ENCODE results near the gene KLB. TPM values are rescaled to one million over a fixed set of nuclear protein-coding genes. Genes with fewer than 3 reads are reported as not detected.
"Not testable (repeated sequence)": the region's sequence is repeated elsewhere in the genome, so short reads cannot be mapped to it uniquely, and the experiment has no call there.

KLB gene
- total RNA-seq = 22.0 TPM

DNA sequence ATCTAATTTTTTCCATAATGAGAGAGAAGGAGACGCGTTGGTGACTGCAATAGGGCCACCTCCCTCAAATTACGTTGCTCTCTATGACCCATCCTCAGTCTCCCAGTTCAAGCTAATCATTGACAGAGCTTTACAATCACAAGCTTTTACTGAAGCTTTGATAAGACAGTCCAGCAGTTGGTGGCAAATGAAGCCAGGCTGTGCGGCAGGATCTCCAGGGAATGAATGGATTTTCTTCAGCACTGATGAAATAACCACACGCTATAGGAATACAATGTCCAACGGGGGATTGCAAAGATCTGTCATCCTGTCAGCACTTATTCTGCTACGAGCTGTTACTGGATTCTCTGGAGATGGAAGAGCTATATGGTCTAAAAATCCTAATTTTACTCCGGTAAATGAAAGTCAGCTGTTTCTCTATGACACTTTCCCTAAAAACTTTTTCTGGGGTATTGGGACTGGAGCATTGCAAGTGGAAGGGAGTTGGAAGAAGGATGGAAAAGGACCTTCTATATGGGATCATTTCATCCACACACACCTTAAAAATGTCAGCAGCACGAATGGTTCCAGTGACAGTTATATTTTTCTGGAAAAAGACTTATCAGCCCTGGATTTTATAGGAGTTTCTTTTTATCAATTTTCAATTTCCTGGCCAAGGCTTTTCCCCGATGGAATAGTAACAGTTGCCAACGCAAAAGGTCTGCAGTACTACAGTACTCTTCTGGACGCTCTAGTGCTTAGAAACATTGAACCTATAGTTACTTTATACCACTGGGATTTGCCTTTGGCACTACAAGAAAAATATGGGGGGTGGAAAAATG, at the start of gene KLB:
KLB (plus strand) TSS at position 168 of the 821 bp plus-strand sequence; CDS start at position 188, 20 bp downstream.
- ATAC-seq = peak; percentile 82
- peak; percentile 77 for DNase-seq (ENCODE audit: low spot score)

DNA sequence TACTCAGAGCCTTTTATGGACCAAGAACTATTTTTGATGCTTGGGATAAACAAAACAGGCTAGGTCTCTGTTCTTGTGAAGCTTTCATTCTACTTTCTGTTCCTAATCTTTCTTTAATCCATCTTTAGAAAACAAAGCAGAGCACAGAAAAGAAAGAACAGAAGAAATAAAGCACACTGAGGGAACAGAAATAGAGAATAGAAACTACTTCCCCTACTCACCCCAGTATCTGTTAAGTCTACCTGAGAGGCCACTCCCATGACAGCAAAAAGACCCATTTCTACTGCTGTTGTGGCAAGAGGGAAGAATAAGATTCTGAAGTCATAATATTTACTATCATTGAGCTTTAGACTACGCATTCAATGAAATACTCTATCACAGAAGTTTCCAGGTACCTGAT, 49.7 kb upstream of the KLB start:
- DNase-seq (ENCODE audit: low spot score) = no peak
- no peak for ATAC-seq

DNA sequence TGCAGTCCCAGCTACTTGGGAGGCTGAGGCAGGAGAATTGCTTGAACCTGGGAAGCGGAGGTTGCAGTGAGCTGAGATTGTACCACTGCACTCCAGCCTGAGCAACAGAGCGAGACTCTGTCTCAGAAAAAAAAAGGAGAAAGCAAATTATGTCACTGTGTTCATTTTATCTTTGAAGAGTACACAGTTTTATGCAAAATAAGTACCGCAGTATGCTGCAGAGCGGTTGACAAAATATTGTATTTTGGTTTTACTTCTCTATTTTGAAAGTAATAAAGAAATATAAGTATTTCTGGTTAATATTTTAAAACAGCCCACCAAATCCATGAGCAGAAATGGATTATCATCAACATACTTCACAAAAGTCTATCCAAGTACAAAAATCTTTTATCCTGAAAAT, 46.1 kb upstream of the KLB start:
- ATAC-seq; DNase-seq (ENCODE audit: low spot score): not testable (repeated sequence)

DNA sequence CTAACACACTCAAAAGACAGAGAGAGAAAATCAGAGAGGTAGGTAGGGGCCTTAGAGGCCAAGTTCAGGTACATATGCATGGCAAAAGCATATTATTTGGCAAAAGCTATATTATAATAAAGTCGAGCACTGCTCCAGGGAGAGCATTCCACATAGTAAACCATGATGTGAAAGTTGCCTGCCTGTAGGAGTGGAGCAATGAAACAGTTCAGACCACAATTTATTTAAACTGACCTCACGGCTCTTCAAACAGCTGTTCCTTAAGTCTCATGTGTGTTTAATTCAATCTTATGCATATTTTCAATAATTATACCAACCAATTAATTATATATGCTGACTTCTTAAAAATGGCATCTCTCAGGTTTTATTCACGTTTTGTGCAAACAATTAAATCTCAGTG, 43.9 kb upstream of the KLB start:
- ATAC-seq (no peak), DNase-seq (ENCODE audit: low spot score) (no peak)

DNA sequence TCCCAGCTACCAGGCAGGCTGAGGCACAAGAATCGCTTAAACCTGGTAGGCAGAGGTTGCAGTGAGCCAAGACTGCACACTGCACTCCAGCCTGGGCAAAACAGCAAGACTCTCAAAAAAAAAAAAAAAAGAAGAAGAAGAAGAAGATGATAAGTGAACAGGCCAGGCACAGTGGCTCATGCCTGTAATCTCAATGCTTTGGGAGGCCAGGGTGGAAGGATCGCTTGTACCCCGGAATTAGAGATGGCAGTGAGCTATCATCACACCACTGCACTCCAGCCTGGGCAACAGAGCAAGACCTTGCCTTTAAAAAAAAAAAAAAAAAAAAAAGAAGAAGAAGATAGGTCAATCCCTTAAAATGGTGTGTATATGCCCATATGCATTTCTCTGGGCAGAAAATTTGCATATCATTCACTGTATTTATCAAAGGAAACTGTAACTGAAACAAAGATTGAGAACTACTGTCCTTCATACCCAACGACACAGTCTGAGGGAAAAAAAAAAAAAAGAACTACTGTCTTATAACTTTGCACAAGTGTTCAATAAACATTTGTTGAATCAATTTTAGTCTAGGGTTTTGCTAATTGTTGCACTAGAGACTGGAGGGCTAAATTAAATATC, 42.8 kb upstream of the KLB start:
- no peak for ATAC-seq
- DNase-seq (ENCODE audit: low spot score) = no peak

DNA sequence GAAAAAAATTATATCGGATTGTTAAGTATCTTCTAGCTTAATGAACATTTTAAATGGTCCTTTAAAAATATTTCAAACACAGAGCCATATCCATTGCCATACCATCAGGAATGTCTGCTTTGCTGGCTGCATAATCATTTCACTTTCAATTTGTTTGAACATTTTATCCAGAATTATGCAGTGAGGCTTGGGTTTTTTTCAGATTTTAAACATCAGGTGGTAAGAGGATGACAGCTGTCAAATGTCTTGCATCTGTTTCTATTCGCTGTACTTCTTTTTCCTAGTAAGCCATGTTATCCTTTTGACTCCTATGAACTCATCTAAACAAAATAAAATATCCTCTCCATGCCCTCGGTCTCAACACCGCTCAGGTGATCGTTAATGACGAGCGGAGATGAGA, 41.4 kb upstream of the KLB start:
- DNase-seq (ENCODE audit: low spot score) = no peak
- no peak for ATAC-seq

DNA sequence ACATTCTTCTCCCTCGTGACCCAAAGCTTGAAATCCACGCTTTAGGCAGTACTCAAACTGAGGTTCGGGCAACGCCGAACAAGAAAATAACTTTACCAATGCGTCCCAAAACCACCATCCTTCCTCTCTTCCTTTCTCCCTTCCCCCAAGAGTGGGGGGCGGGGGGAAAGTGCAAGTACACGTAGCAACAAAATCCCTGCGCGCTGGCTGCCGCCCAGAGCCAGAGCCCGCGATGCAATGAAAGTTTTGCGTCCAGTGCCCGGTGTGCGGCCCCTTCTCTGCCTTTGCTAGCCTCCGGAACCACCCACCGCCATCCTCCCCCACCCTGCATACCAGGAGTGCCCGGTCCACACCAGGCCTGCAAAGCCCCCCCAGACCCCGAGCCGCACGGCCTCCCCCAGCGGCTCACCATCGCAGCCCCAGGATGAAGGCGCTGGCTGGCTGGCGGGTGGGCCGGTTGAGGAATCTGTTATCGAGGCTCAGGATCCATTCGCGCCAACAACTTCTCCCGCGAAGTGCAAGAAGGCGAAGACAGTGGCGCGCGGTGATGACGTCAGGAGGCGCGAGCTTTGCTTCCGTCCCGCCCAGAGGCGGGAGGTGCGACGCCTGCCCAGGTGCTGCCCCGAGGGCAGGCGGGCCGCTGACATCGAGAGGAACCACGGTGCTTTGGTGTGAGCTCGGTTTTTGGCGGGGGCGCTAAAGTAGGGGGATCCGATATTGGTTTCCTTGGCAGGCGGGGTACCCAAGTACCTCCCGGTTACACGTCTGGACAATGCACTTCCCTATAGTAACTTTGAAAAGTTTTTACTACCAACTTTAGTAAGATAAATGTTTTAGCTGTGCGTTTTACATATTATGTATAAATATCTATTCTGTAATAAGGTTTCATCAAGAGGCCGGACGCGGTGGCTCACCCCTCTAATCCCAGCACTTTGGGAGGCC, 40.6 kb upstream of the KLB start, which contains the start of gene RFC1:
RFC1 (minus strand) TSS at position 533 of the 942 bp plus-strand sequence; CDS start at position 412, 121 bp downstream.
- DNase-seq (ENCODE audit: low spot score) (peak; percentile 95), ATAC-seq (peak; percentile 91)

DNA sequence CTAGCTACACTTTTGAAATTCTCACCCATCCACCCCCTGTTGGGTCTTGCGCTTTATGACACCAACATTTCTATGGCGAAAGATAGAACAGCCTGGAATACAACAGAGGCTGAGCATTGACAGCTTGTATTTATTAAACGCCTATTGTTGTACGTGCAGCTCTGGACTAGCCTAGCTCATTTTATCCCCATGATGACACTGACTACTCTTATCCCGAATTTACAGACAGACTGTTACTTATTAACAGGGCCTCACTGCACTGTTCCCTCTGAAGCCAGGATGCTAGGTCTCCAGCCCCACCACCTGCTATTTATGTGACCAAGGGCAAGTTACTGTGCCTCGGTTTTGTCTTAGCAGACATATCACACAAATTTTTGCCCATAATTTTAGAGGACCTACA, 39.6 kb upstream of the KLB start:
- ATAC-seq (peak; percentile 83), DNase-seq (ENCODE audit: low spot score) (peak; percentile 52)

DNA sequence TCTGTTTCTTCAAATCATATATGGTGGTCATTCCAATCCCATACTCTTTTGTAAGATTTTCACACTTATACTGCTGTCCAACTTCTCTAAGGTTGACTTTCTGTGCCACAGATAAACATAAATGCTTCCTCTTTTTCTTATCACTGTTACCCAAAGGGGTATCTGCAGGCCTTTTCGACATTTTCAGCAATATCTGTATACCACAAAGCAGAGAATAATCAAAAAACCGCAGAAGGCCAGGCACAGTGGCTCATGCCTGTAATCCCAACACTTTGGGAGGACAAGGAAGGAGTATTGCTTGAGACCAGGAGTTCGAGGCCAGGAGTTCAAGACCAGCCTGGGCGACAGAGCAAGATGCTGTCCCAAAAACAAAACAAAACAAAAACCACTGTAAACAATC, 37.4 kb upstream of the KLB start:
- DNase-seq (ENCODE audit: low spot score) (no peak), ATAC-seq (no peak)

DNA sequence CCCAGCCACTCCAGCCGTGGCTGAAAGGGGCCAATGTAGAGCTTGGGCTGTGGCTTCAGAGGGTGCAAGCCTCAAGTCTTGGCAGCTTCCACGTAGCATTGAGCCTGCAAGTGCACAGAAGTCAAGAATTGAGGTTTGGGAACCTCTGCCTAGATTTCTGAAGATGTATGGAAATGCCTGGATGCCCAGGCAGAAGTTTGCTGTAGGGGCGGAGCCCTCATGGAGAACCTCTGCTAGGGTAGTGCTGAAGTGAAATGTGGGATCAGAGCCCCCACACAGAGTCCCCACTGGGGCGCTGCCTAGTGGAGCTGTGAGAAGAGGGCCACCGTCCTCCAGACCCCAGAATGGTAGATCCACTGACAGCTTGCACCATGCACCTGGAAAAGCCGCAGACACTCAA, 35.5 kb upstream of the KLB start:
- DNase-seq (ENCODE audit: low spot score); ATAC-seq: not testable (repeated sequence)

DNA sequence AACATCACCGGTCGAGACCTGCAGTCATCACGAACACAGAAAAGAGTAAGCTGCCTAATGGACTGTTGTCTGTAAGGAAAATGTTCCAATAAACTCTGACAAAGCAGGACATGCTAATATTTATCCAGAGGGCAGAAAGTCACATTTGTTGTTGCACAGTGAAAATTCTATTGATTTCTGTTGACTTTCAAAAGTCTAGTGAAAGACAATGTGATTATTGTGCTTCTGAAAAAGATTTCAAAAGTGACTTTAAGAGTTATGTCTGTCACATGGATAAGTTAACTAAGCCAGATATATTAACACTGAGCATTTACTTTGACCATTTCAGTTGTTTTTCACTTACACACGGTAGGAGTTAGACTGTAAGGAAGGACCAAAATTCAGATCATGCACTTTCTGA, 31.3 kb upstream of the KLB start:
- ATAC-seq (peak; percentile 99), DNase-seq (ENCODE audit: low spot score) (no peak)

DNA sequence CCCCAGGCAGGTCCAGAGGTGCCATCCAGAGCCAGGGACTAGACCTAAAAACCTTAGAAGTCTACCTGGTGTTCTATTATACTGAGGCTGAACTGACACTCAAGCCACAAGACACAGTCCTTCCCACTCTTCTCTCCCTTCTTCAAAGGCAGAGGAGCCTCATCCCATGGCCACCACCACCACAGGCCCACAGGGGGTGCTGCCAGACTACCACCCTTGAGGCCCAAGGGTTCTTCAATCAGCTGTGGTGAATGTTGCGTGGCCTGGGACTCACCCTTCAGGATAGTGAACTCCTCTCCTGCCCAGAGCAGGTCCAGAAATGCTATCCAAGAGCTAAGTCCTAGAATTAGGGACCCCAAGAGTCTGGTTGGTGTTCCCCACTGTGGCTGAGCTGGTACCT, 23.0 kb upstream of the KLB start:
- ATAC-seq = peak; percentile 40
- DNase-seq (ENCODE audit: low spot score) = no peak

DNA sequence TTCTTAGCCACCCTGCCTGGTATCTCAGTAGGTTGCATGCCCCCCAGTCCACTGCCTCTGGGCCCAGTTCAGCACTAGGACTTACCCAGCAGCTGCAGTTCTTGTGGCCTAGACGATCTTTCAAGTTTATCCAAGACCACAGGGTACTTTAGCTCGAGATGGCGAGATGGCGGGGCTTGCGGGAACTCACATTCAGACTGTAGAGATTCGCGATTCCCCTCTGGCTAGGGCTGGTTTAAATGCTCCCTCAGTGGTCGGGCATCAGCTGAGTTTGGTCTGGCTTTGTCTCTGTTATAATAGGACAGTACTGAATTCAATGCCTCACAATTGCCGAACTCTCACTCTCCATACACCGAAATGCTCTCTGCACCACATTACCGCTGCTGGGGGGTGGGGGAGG, 22.2 kb upstream of the KLB start:
- ATAC-seq (no peak), DNase-seq (ENCODE audit: low spot score) (no peak)

DNA sequence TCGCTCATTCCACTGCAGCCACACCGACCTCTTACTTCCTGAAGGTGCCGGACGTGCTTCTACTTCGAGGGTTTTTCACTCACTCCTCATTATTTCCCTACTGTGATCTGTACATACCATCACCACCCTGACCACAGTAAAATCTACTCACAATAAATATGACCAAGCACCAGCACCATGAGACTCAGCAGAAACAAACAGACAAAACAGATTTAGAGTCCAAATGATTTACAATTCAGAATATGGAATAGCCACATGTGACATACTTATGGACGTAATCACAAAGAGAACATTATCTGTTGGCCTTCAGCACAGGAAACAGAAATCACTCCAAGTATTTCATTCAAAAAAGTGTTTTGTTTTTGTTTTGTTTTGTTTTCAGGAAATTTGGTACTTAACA, 16.1 kb upstream of the KLB start:
- ATAC-seq = no peak
- DNase-seq (ENCODE audit: low spot score) = no peak

DNA sequence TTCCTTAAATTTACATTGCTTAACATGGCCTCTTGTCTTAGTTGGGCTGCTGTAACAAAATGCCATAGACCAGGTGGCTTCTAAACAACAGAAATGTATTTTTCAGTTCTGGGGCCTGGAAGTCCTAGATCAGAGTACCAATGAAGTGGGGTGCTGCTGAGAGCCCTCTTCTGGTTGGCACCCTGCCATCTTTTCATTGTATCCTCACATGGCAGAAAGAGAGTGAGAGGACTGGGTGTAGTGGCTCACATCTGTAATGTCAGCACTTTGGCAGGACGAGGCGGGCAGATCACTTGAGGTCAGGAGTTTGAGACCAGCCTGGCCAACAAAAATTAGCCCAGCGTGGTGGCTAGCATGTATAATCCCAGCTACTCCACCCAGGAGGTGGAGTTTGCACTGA, 12.0 kb upstream of the KLB start:
- ATAC-seq = no peak
- DNase-seq (ENCODE audit: low spot score) = no peak

DNA sequence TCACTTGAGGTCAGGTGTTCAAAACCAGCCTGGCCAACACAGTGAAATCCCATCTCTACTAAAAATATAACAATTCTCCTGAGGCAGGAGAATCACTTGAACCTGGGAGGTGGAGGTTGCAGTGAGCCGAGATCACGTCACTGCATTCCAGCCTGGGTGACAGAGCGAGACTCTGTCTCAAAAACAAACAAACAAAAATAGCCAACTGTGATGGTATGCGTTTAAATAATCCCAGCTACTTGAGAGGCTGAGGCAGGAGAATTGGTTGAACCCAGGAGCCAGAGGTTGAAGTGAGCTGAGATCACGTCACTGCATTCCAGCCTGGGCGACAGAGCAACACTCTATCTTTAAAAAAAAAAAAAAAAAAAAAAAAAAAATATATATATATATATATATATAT, 5.1 kb upstream of the KLB start:
- not testable (repeated sequence) for DNase-seq (ENCODE audit: low spot score); ATAC-seq

DNA sequence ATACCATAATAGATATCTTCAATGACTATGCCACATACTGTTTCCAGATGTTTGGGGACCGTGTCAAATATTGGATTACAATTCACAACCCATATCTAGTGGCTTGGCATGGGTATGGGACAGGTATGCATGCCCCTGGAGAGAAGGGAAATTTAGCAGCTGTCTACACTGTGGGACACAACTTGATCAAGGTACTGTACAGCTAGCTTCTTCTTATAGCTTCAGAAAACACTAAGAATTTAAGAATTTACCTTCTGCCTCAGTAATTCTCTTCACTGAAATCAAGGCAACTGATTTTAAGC, 805 bp downstream of the KLB start:
- ATAC-seq = peak; percentile 33
- DNase-seq (ENCODE audit: low spot score) = no peak

DNA sequence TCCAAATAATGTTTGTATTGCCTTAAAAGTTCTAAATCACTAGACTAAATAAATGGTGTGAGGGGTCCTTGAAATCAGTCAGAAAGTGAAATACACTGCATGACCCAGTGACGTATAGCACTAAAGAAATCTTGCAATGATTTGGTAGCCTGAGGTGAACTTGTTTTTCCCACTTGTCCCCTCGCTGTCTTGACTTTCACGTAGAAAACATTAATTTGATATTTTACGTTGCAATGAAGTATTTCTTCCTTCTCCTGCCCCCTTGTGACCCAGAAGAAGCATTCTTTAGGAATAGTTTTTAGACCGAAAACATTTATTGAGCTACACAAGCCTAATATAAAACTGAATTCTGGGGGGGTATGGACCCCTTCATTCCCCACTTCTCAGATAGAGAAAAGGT, 3.7 kb downstream of the KLB start:
- DNase-seq (ENCODE audit: low spot score) (no peak), ATAC-seq (peak; percentile 8)

DNA sequence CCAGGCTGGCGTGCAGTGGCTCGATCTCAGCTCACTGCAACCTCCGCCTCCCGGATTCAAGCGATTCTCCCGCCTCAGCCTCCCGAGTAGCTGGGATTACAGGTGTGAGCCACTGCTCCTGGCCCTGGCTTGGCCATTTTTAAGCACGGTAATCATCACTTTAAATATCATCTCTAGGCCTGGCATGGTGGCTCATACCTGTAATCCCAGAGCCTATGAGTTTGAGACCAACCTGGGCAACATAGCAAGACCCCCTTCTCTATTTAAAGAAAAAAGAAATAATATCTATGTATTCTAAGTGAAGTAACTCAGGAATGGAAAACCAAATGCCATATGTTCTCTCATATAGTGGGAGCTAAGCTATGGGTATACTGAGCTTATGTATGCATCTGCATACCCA, 4.8 kb downstream of the KLB start:
- not testable (repeated sequence) for DNase-seq (ENCODE audit: low spot score); ATAC-seq

DNA sequence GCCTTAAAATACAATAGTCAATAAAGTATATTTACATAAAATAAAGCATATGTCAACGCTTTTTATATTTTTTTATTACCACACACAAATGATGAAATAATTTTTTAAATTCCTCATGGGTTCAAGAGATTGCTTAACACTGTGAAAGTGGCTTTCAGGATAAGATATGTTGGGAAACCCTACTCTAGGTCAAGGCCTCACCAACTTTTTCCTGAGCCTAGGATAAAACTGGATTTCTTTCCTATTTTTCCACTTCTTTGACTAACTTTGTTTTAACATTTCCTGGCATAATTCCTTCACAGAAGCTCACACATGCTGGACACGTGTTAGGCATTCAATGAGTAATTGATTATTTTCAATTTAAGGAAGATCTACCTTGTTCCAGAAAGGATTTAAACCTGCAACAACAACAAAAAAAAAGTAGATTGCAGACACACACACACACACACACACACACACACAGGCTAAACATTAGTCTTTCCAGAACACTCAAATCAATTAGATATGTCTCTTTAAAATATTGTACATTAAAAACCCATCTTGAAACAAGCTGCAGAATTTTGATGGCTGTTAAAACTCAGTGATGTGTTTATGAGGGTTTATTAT, 9.1 kb downstream of the KLB start:
- ATAC-seq (no peak), DNase-seq (ENCODE audit: low spot score) (no peak)

DNA sequence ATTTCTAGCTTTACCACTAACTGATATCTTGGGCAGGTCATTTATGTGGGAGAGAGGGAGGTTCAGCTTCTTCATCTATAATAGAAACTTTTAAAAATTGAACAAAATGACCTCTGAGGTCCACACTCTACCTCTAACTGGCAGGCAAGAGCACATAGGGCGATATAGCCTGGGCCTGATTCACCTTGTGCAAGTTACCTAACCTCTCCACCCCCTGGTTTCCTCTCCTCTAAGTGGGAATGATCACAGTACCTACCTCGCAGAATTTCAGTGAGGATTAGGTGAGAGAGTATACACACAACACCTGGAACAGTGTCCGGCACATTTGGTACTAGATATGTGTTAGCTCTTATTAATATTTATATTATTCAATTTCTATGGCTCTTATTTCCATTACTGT, 15.5 kb downstream of the KLB start:
- ATAC-seq (peak; percentile 72), DNase-seq (ENCODE audit: low spot score) (no peak)

Data from left lobe of liver (tissue), 2 donors.